Mesothelial cell of epicardium (in vitro differentiated cells): Measurements from ENCODE around the gene SLC41A3. TPM values are rescaled to one million over a fixed set of nuclear protein-coding genes. Genes with fewer than 3 reads are reported as not detected.

Source experiments
- DNase-seq, 2 experiments: peaks; one replicate each; pipeline ENCODE4 v3.0.0; 2021; ENCODE audit warnings: low spot score in 2 of 2; ENCODE audit not compliant: unreplicated experiment in 2 of 2
- H3K27ac Mint-ChIP-seq: 2 replicates; pipeline ENCODE4 v1.8.0; 2021; ENCODE audit warnings: mixed read lengths
- H3K27me3 Mint-ChIP-seq: 2 replicates; pipeline ENCODE4 v1.8.0; 2021; ENCODE audit warnings: low read depth, mixed read lengths
- H3K36me3 Mint-ChIP-seq: 2 replicates; pipeline ENCODE4 v1.8.0; 2021; ENCODE audit warnings: mixed read lengths
- H3K4me1 Mint-ChIP-seq: 2 replicates; pipeline ENCODE4 v1.8.0; 2021; ENCODE audit warnings: mixed read lengths
- H3K4me3 Mint-ChIP-seq: 2 replicates; pipeline ENCODE4 v1.8.0; 2021; ENCODE audit warnings: mild to moderate bottlenecking, moderate library complexity, mixed read lengths
- H3K9me3 Mint-ChIP-seq: 2 replicates; pipeline ENCODE4 v1.8.0; 2021; ENCODE audit warnings: mixed read lengths
- total RNA-seq: library from RNA; stranded (reverse); gene quantifications from 3 replicates; pipeline ENCODE4 v1.2.1, GENCODE V29; 2021
- TF ChIP-seq, protein P1 (sequence below): fragments of 200-600 bp; sonication (generic); IDR thresholded peaks from one replicate; pipeline ENCODE4 v1.5.0; 2021; ENCODE audit warnings: antibody characterized with exemption; ENCODE audit not compliant: unreplicated experiment

SLC41A3 gene
- total RNA-seq, 1 donor from 2014 or later = 58.7 TPM

DNA sequence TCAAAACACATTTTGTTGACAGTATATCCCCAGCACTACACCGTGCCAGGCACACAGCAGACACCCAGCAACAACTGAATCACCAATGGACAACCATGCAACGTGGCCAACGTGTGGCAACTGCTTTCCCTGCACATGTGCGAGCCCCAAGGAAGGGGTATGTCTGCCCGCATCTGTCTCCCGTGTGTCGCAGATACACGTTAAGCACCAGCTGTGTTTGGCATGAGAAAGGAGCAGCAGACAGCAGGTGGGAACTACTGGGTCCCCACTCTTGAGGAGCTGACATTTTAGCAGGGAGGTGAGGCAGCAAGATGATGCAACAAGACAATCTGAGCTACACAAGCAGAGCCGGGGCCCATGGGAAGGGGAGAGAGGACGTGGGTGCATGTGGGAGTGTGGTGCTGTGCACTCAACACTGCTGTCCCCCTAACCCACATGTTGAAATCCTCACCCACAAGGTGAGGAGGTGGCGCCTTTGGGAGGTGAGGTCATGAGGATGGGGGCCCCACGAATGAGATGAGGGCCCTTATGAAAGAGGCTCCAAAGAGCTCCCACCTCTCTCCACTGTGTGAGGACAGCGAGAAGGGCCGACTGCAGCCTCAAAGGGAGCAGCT is 58.7 kb downstream of the SLC41A3 start:
- Mint-ChIP-seq H3K9me3 (peaks cover 21% of the 10 kb centered on the region), H3K27me3 (no peaks in the 10 kb centered on the region), H3K36me3 (peaks cover 42% of the 10 kb centered on the region), H3K4me3 (no peak overlapping the region), H3K27ac (no peak overlapping the region), H3K4me1 (no peaks in the 10 kb centered on the region)
- TF ChIP-seq, protein P1, sequence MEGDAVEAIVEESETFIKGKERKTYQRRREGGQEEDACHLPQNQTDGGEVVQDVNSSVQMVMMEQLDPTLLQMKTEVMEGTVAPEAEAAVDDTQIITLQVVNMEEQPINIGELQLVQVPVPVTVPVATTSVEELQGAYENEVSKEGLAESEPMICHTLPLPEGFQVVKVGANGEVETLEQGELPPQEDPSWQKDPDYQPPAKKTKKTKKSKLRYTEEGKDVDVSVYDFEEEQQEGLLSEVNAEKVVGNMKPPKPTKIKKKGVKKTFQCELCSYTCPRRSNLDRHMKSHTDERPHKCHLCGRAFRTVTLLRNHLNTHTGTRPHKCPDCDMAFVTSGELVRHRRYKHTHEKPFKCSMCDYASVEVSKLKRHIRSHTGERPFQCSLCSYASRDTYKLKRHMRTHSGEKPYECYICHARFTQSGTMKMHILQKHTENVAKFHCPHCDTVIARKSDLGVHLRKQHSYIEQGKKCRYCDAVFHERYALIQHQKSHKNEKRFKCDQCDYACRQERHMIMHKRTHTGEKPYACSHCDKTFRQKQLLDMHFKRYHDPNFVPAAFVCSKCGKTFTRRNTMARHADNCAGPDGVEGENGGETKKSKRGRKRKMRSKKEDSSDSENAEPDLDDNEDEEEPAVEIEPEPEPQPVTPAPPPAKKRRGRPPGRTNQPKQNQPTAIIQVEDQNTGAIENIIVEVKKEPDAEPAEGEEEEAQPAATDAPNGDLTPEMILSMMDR = no peak
- no peak for DNase-seq

DNA sequence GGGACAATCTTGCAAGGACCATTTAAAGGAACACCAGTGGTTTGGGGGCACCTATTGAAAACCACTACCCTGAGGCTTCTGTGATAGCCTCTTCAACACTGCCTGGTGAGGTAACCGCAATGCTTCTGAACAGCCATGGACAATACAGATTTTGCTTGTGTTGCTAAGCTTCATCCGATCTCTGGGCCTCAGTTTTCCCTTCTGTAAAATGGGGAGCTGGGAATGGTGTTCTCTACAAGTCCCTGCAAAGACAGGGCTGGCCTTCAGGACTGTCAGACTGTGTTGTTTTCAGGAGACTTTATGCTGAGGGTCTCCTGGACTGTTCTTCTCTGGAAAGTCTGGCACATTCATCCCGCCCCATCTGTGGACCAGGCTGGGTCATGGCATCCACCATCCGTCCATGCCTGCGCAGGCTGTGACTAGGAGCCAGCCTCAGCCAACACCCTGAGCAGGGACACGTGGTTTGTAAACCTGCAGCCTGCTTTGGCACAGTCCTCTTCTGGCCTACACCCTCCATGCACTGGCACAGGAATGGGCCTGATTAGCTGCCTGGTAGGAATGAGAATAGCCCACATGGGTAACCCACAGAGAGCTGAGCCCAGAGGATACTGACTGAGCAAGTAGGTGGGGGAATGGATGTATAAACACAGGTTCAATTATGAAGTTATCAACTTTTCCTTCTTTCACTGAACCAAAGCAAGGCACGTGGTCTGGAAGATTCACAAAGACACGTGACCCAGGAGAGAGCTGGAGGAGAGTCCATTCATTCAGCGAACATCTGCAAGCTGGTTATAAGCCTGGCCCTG is 59.7 kb downstream of the SLC41A3 start:
- Mint-ChIP-seq H3K36me3 (peaks cover 37% of the 10 kb centered on the region), H3K4me1 (no peaks in the 10 kb centered on the region), H3K27ac (no peak overlapping the region), H3K4me3 (no peak overlapping the region), H3K9me3 (peaks cover 16% of the 10 kb centered on the region), H3K27me3 (no peaks in the 10 kb centered on the region)
- no peak for DNase-seq
- TF ChIP-seq, protein P1 = no peak

- Mint-ChIP-seq H3K4me3 (no peak overlapping the region), H3K9me3 (peaks cover 9% of the 10 kb centered on the region), H3K4me1 (no peaks in the 10 kb centered on the region), H3K27ac (no peak overlapping the region), H3K27me3 (no peaks in the 10 kb centered on the region), H3K36me3 (peaks cover 29% of the 10 kb centered on the region)
- TF ChIP-seq, protein P1 = no peak
- no peak for DNase-seq
Measured at GRCh38 chr3:126023390-126023789, 60.5 kb downstream of the SLC41A3 start.

DNA sequence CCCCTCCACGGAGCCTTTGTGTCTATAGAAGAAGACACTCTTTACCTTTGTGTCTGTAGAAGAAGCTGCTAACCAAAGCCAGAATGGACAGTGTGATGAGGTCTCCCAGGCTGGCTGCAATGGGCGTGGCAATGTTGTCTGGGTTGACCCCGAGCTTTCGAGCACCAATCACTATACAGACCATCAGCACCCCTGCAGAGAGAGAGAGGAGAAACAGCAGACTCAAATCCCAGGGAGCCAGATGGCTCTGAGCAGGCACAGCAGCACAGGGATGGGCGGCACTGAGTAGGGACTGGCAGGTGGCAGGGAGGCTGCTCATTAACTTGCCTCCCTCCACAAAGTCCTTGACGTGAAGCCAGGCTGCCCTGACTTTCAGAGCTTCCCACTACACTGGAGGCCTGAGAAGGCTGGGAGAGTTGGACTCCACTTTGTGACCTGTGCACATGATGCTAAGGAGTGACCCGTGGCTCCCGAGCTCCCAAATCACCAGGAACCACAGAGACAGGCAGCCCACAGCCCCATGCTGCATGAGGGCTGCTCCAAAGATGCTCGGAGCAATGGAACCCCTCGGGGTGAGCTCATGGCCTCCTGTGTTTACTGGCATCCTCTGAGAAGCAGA is 61.1 kb downstream of the SLC41A3 start:
- Mint-ChIP-seq H3K4me1 (no peaks in the 10 kb centered on the region), H3K9me3 (peaks cover 7% of the 10 kb centered on the region), H3K4me3 (no peak overlapping the region), H3K36me3 (peaks cover 26% of the 10 kb centered on the region), H3K27me3 (no peaks in the 10 kb centered on the region), H3K27ac (no peak overlapping the region)
- DNase-seq = no peak
- TF ChIP-seq, protein P1 = no peak

DNA sequence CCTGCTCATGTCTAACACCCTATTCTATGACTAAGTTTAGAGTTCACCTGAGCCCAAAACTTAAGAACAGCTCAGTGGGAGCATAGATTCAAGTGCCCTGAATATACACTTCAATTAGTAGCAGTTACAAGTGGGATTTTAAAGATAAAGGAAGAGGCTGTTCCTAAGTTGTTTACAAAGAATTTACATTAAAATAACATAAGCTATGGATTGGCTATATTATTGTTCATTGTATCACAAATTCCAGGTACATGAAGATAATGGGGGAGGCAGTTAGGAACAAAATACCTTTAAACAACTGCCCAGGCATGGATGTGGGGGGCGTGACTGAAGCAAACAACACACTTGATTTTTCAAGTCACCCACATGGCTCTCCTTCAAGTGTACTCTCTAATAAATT is 62.2 kb downstream of the SLC41A3 start:
- TF ChIP-seq, protein P1 = no peak
- Mint-ChIP-seq H3K4me3 (no peak overlapping the region), H3K4me1 (no peaks in the 10 kb centered on the region), H3K27me3 (no peaks in the 10 kb centered on the region), H3K9me3 (no peaks in the 10 kb centered on the region), H3K27ac (no peak overlapping the region), H3K36me3 (peaks cover 16% of the 10 kb centered on the region)
- no peak for DNase-seq
